NCI-H524 treated with DMSO at 0.1 percent for 48 hours (cell line): ENCODE data around the gene MYO5B.

ENCODE experiments used
- DNase-seq: peaks from one replicate; lab custom pipeline; 2025; lab: John Stamatoyannopoulos, UW

MYO5B gene

DNA sequence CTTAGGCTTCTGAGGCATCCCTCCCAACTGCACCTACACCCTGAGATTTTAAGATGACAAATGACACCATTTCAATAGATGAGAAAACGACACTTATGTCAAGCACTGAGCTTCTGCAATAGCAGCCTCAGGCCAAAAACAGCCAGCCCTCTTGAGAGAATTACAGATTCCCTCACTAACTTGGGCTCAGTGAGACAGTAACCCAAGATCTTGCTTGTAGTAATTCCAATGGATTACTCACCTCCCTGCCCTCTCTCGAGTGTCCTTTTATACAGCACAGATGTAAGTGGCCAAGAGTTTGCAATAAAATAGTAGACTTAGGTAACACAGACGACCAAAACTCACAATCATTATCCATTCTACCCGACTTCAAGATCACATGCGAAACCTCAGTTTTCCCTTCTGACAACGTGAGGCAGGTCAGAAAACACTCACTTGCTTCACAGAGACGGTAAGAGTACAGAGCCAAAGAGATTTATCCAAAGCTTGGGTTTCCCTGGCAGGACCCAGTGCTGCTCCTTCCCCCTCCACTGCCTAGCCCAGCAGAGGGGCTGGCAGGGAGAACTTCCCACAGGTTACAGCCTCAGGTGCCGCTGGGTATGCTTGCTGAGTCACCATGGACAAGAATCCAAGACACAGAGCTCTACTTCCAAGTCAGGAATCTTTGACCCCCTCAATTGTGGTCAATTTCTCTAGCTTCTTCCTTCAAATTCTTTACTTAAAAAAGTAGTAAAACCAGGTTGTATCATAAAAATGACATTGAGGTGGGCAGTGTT is 181.4 kb downstream of the MYO5B start:
- DNase-seq: no peak

GRCh38 chr18:50011813-50012435 is 183.0 kb downstream of the MYO5B start:
- DNase-seq: no peak

DNA sequence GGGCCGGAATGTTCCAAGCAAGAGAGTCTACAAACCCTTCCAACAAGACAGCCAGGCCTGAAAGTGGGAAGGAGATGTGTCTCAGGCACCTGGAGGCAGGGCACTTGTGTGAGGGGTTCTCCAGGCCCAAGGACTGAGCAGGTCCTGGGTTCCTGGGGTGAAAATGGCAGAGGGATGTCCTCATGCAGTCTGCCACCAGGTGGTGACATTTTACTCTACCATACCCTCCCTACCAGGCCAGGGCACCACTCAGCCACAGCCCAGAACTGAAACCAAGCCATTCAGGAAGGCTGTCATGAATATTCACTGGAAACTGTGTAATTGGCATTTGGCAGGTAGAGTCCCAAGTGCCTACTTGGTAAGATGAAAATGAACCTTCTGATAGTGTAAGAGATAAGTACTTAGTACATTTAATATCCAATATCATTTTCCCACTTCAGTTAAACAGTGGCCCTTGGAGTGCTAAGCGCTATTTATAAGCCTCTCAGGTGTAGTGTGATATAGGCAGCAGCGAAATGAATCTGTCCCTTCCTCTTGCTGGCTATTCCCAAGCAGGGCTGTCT is 185.1 kb downstream of the MYO5B start:
- DNase-seq: peak; percentile 68

DNA sequence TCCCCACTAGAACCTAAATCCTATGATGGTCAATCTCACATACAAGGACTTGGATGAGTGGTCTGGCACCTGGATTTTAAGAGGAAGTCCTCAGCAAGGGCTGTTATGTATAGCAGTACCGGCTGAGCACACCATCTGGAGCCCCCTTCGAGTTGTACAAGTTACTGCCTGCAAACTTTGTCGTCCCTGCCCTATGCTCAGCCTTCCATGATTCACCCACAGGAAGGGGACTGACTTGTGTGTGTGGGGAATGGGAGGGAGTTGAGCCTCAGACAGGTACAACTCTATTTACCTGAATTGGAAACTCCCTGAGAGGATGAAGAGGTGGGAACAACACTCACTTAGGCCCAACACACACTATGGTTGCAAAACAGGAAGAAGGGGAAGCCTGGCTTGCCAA is 186.6 kb downstream of the MYO5B start:
- DNase-seq: peak; percentile 88

GRCh38 chr18:50006470-50007046 is 188.4 kb downstream of the MYO5B start:
- DNase-seq: no peak

GRCh38 chr18:50004013-50004412 is 190.9 kb downstream of the MYO5B start:
- no peak for DNase-seq

- no peak for DNase-seq
These were observed 192.2 kb downstream of the MYO5B start for GRCh38 chr18:50002781-50003180.

GRCh38 chr18:50000227-50000626 is 194.7 kb downstream of the MYO5B start:
- DNase-seq: no peak

- DNase-seq: no peak
These were observed 195.8 kb downstream of the MYO5B start for GRCh38 chr18:49999128-49999527.

DNA sequence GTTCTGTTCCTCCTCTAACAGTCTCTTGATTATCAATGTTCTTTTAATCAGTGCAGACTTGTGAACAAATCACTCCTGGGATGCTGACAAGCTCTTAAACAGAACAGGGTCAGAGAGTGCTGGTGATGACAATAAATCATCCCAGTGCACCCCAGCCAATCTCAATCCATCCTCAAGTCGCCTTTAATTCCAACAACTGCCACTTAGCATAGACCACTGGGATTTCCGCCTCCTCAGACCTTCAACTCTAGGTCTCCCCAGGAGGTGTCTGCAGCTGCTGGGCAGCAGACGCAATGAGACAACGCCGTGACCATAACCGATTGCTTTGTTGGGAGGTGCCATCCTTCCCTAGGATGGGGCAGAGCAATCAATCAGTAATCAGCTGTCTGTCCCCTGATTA is 197.4 kb downstream of the MYO5B start:
- DNase-seq: no peak

GRCh38 chr18:49994410-49994809 is 200.5 kb downstream of the MYO5B start:
- no peak for DNase-seq

- no peak for DNase-seq
These were observed 201.6 kb downstream of the MYO5B start for GRCh38 chr18:49993299-49993698.

- no peak for DNase-seq
These were observed 206.2 kb downstream of the MYO5B start for GRCh38 chr18:49988733-49989132.

DNA sequence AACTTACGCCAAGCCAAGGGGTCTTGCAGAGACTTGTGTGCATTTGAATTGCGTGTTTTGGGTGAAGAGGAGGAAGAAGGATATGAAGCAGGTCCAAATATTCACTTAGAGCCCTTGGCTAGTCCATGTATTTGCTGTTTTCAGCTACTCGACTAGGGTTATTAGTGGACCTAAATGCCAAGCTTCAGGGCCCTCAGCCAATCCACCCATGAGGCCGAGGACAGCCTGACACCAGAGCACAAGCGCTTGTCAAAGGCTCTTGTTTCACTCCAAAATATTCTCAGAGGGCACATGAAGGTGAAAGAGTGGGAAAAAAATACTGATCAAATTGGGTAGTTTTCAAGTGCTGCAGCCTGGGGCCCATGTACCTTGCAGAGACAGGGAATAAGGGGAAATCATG is 206.8 kb downstream of the MYO5B start:
- DNase-seq: no peak

GRCh38 chr18:49985236-49985635 is 209.7 kb downstream of the MYO5B start:
- no peak for DNase-seq

DNA sequence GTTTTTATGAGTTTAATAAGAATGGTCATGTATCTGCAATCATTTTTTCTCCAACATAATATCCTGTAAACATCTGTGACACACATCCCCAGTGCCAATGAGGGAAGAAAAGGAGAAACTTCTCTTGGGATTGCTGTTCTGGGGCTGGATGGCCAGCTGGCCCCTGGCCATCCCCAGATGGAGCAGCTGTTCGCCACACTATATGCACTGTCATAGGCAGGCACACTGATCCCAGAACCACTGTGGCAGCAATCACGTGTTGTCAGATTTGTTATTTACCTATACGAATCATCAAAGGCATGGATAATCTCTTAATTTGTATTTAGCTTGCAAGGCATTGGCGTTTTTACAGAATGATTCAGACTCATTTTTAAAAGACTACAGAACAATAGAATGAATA is 214.1 kb downstream of the MYO5B start:
- peak; percentile 23 for DNase-seq

DNA sequence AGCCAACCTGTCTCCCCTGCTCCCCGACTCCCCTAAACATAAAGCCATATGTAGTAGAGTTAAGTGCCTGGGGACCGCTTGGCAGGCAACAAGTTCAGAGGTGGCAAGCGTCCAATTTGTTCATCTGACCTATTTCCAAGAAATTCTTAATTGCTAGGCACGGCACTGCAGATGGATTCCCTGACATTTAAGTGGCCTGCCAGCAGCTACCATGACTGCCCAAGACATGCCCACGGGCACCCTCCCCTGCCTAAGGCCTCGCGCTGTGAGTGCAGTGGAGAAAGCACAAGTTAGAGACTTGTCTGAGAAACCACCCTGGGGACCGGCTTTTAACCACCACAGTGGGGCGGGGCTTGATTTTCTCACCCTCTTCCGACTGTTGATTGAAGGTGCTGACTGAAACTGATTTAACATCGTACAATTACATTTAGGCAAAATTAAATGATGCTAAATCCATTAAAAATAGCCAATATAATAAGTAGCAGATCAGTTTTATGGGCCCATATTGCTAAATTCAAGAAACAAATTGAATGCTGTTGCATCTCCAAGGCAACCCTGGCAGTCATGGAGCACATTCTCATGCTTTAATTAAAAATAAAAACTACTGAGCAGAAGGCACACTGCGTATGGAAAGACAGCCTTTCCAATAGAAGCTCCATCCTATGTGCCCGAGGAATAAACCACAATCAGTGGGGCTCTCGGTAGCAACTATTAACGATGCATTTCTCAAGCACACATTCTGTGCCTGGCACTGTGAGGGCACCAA is 218.0 kb downstream of the MYO5B start:
- peak; percentile 43 for DNase-seq

DNA sequence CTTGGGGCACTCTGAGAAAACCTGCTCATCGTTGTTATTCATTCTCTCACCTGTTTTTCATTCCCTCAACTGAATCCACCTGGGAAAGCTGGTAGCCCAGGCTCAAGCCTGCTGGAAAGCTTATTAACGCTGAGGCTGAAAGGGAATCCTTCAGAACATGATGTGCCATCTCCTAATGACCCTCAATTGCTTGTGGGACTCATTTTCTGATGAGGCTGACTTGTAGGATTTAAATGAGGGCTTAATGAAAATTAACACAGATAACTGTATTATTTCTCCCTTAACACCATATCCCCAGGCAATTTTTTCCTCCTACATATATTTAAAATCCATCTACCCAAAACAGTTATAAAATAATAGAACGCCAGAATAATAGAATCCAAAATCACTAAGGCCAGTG is 218.9 kb downstream of the MYO5B start:
- DNase-seq: no peak

DNA sequence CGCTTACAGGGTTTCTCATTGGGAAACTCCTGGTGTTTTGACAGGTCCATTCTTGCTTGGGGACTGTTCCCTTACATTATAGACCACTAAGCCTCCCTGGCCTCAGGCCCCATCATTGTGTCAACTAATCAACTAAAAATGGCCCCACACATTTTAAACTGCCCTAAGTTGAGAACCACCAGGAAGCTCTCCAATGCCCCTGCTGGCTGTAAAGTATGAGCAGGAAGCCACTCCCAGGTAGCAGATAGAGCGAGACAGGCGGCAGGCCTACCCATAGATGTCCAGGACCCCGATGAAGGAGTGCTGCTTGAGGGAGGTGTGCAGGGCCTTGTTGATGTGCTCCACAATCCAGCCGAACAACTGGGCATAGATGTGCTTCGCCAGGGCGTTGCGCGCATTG is 220.9 kb downstream of the MYO5B start:
- DNase-seq: no peak

DNA sequence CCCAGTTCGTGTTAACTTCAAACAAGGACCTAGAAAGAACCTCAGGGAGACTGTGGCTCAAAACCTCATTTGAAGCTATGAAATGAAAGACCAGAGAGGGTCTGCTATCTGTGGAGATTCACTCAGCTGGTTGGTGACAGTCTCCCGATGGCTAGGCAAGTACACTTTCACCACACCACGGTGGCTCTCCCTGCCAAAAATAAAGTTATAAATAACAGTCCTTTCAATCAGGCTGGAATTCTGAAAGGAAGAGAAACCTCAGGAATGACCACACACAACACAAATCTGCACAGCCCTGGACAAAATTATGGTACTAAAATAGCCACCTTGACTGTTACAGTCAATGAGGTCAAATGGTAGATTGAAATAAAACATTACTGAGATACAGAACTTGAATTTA is 221.4 kb downstream of the MYO5B start:
- DNase-seq: no peak

- DNase-seq: no peak
These were observed 222.4 kb downstream of the MYO5B start for GRCh38 chr18:49972535-49972934.

DNA sequence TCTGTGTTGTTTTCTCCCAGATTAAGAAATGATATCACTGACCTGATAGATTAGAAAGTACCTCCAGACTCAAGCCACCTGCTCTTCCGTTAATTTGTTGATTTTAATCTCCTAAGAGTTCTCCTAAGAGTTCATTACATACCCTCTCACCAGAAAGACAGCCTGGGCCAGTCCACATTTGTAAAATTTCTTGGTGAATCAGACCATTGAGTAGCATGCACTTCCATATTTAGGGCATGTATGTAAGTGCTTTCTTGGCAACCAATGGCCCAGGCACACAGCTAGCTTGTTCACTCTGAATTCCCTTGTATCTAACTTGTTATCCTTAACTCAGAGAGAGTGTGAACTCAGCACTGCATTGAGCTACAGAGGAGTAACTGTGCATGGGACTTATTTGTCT is 223.5 kb downstream of the MYO5B start:
- DNase-seq: peak; percentile 46
